ENCODE data around the gene TDRD7.

- TF ChIP-seq REST (IDR thresholded peaks at IDR 0.05; ENCODE audit: borderline replicate concordance) (no peak), REST (CRISPR knock-in tag; IDR thresholded peaks at IDR 0.05; ENCODE audit: low read depth) (no peak), FOXO4 (CRISPR knock-in tag; IDR thresholded peaks at IDR 0.05) (no peak), CTCF (IDR thresholded peaks at IDR 0.05 in 2 of 3, conservative IDR thresholded peaks at IDR 0.05 in 1 of 3; ENCODE audit: insufficient read depth in 2 of 3, low read depth in 1 of 3, low read length in 3 of 3) (no peak), KAT2B (IDR thresholded peaks at IDR 0.05; ENCODE audit: low read depth, low read length) (no peak), POLR2A (conservative IDR thresholded peaks at IDR 0.05) (no peak), ZNF609 (CRISPR knock-in tag; IDR thresholded peaks at IDR 0.05; ENCODE audit: borderline replicate concordance) (no peak), PTRF (tag; IDR thresholded peaks at IDR 0.05) (no peak), ZNF224 (CRISPR knock-in tag; IDR thresholded peaks at IDR 0.05) (no peak), STAT6 (CRISPR knock-in tag; IDR thresholded peaks at IDR 0.05) (no peak), EZH2 (IDR thresholded peaks at IDR 0.05; ENCODE audit: borderline replicate concordance, low read depth, low read length) (no peak), ZFP36 (IDR thresholded peaks at IDR 0.05; ENCODE audit: low read depth, low read length, partially characterized antibody) (no peak), KAT8 (IDR thresholded peaks at IDR 0.05; ENCODE audit: low read depth) (no peak), CHD1 (IDR thresholded peaks at IDR 0.05; ENCODE audit: low read length) (no peak), SAP30 (IDR thresholded peaks at IDR 0.05; ENCODE audit: borderline replicate concordance, insufficient read depth, low read depth, low read length, poor library complexity, severe bottlenecking) (no peak)
Measured at GRCh38 chr9:97535771-97536170, 123.9 kb downstream of the TDRD7 start.

Measured in K562 (cell line).